22Rv1 (cell line): Measurements from ENCODE around the gene WRAP73.

ENCODE experiments used
- H3K27ac ChIP-seq: fragments of 450-650 bp; 2 replicates; pipeline ENCODE4 v1.5.1; 2017
- CTCF ChIP-seq: fragments of 450-650 bp; IDR thresholded peaks from 2 replicates; pipeline ENCODE4 v1.5.1; 2017; ENCODE audit warnings: mild to moderate bottlenecking
- ZFX ChIP-seq: fragments of 450-650 bp; IDR thresholded peaks from 2 replicates; pipeline ENCODE4 v1.6.1; 2017; ENCODE audit warnings: antibody characterized with exemption, borderline replicate concordance

Gene WRAP73

GRCh38 chr1:3638027-3638426 is 11.9 kb downstream of the WRAP73 start:
- no peak for TF ChIP-seq CTCF
- no peak for TF ChIP-seq ZFX
- H3K27ac ChIP-seq: no peak overlapping the region

- TF ChIP-seq CTCF (no peak), ZFX (no peak)
- no peak overlapping the region for H3K27ac ChIP-seq
These were observed 13.4 kb downstream of the WRAP73 start for GRCh38 chr1:3636531-3636930.

- no peak for TF ChIP-seq ZFX
- TF ChIP-seq CTCF: no peak
- H3K27ac ChIP-seq: no peak overlapping the region
These were observed 13.8 kb downstream of the WRAP73 start for GRCh38 chr1:3636080-3636479.

- H3K27ac ChIP-seq: no peak overlapping the region
- TF ChIP-seq ZFX: no peak
- TF ChIP-seq CTCF: no peak
These were observed 15.7 kb downstream of the WRAP73 start for GRCh38 chr1:3634059-3634800.

GRCh38 chr1:3633344-3634058 is 16.4 kb downstream of the WRAP73 start:
- no peak overlapping the region for H3K27ac ChIP-seq
- TF ChIP-seq CTCF (no peak), ZFX (no peak)

- no peak overlapping the region for H3K27ac ChIP-seq
- TF ChIP-seq ZFX (no peak), CTCF (no peak)
These were observed 17.1 kb downstream of the WRAP73 start for GRCh38 chr1:3632716-3633343.

- no peak overlapping the region for H3K27ac ChIP-seq
- TF ChIP-seq ZFX (no peak), CTCF (no peak)
These were observed 17.6 kb downstream of the WRAP73 start for GRCh38 chr1:3632298-3632697.
